Epithelial cell of proximal tubule (primary cell): ENCODE results near the gene RALGAPA2. TPM values are rescaled to one million over a fixed set of nuclear protein-coding genes. Genes with fewer than 3 reads are reported as not detected.

Source experiments
- DNase-seq: peaks from one replicate; pipeline ENCODE4 v3.0.0-alpha.2; 2011; ENCODE audit warnings: low read depth
- H3K4me3 ChIP-seq: 2 replicates; pipeline ENCODE4 v1.5.1; 2011; ENCODE audit warnings: low read depth, mild to moderate bottlenecking, low read length
- total RNA-seq: library from RNA; depleted of rRNA; stranded (reverse); fragments of >200 nt; gene quantifications from 2 replicates; pipeline ENCODE4 v1.2.3, GENCODE V29; 2015
- TF ChIP-seq, protein P1 (sequence below): conservative IDR thresholded peaks from 2 replicates; pipeline ENCODE4 v1.5.1; 2012; ENCODE audit warnings: low read depth, mild to moderate bottlenecking, low read length

The RALGAPA2 gene
- total RNA-seq, 1 donor from 2014 or later = 13.8 TPM

DNA sequence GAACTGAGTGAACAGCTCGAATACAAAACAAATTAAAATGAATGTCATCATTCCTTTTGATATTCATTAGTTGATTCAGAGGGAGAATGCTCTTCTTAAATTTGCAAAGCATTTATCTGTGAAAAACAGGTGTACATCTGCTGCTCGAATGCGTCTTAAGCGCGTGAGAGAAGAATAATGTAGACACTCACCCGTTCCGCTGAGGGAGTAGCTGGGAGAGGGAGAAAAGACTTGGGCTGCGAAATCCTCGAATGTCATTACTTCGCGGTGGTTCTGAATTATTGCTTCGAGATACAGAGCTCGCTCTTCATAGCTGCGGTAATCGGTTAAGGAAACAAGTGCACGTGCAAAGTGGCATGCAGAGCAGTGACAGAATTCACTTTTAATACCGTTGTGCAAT, 300.6 kb downstream of the RALGAPA2 start:
- no peak overlapping the region for H3K4me3 ChIP-seq
- no peak for DNase-seq
- TF ChIP-seq, protein P1, sequence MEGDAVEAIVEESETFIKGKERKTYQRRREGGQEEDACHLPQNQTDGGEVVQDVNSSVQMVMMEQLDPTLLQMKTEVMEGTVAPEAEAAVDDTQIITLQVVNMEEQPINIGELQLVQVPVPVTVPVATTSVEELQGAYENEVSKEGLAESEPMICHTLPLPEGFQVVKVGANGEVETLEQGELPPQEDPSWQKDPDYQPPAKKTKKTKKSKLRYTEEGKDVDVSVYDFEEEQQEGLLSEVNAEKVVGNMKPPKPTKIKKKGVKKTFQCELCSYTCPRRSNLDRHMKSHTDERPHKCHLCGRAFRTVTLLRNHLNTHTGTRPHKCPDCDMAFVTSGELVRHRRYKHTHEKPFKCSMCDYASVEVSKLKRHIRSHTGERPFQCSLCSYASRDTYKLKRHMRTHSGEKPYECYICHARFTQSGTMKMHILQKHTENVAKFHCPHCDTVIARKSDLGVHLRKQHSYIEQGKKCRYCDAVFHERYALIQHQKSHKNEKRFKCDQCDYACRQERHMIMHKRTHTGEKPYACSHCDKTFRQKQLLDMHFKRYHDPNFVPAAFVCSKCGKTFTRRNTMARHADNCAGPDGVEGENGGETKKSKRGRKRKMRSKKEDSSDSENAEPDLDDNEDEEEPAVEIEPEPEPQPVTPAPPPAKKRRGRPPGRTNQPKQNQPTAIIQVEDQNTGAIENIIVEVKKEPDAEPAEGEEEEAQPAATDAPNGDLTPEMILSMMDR = no peak

- H3K4me3 ChIP-seq = no peak overlapping the region
- TF ChIP-seq, protein P1 = no peak
- DNase-seq = no peak
Measured at GRCh38 chr20:20411402-20411801, 301.0 kb downstream of the RALGAPA2 start.

DNA sequence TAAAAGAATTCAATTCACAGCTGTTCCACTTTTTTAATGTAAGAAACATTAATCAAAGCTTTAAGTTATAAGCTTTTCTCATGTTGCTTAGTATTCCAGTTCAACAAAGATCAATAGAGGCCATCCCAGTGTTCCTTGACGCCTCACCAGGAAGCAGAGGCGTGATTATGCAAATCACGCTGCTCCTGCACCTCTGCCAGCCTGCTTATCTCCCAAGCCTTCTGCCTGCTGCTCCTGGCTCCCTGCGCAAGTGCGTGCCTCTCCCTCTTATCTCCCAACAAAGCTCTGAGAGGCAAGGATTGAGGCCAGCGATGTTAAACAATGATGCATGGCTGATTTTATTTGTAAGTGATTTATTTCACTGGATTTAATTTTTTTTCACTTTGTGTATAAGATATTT, 301.8 kb downstream of the RALGAPA2 start:
- TF ChIP-seq, protein P1 = no peak
- no peak overlapping the region for H3K4me3 ChIP-seq
- DNase-seq = no peak

- TF ChIP-seq, protein P1 = no peak
- H3K4me3 ChIP-seq = no peak overlapping the region
- no peak for DNase-seq
Measured at GRCh38 chr20:20409331-20409730, 303.1 kb downstream of the RALGAPA2 start.

DNA sequence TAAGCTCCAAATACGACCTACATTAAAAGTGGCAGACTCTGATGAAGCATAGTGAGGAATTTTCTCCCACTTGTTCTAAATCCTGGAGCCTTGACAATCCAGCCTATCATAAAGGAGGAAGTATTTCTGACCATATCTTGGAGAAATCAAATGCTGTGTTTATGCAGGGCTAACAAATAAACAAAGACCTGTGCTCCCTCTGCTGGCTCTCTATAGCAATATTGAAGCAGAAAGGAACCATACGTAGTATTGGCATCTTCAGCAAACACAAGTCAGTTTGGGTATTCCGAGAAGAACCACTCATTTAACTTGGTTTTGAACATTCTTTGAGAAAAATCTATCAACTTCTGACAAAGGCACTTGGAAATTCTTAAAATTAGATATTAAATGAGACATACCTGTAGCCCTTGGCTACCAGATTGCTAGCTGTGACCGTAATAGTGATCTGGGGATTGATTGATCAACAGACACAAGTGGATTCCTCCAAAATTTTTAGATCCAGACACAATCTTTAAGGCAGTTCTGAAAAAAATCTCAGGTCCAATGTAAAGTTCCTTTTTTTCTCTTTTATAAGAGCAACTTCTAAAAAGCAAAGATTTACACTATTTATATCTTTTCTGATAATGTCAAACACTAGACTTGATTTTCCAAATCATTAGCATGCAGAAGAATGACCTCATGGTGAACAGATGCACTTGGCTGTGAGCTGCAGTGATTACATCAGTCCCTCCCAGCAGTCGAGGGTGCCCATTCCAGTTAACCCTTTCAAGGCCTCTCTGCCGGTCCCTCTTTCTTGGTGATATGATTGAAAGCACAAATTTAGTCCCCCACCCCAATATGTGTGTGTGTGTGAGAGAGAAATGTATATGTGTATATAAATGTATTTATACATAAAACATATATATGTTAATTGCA, 304.3 kb downstream of the RALGAPA2 start:
- no peak overlapping the region for H3K4me3 ChIP-seq
- TF ChIP-seq, protein P1 = peak; percentile 29
- DNase-seq = peak; percentile 7

GRCh38 chr20:20406306-20406705, 306.1 kb downstream of the RALGAPA2 start:
- DNase-seq = no peak
- no peak overlapping the region for H3K4me3 ChIP-seq
- TF ChIP-seq, protein P1 = no peak

DNA sequence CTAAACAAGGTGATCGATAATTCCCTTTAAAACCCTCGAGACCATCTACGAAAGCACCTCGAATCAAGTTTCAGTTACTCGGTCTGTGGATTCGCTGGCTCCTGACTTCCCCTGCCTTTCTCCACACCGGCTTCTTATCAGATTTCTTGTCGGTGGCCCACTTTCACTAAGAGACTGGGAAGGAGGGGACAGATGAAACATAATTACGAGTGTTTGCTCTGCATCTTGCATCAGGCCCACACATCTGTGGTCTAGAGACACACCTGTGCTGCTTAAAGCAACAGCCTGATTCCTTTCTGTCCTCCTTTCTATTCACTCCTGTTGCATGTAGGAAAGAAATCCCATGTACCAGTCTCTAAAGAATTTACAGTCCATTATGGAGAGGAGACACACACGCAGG, 306.8 kb downstream of the RALGAPA2 start:
- TF ChIP-seq, protein P1 = no peak
- no peak overlapping the region for H3K4me3 ChIP-seq
- no peak for DNase-seq
